Suprapubic skin (tissue), 4 donors: ENCODE data around the gene OSGEPL1. TPM values are rescaled to one million over a fixed set of nuclear protein-coding genes. Genes with fewer than 3 reads are reported as not detected.

Experiments
- DNase-seq, 2 donors: peaks; one replicate each; pipeline ENCODE4 v3.0.0-alpha.2; 2019; ENCODE audit warnings: low spot score in 2 of 2
- H3K27ac ChIP-seq: fragments of 200-600 bp; sonication (generic); one replicate; pipeline ENCODE4 v1.5.1; 2019
- H3K27me3 ChIP-seq: fragments of 200-600 bp; sonication (generic); one replicate; pipeline ENCODE4 v1.5.1; 2019
- H3K36me3 ChIP-seq: fragments of 200-600 bp; sonication (generic); one replicate; pipeline ENCODE4 v1.5.1; 2019
- H3K4me1 ChIP-seq: fragments of 200-600 bp; sonication (generic); one replicate; pipeline ENCODE4 v1.5.1; 2019
- H3K4me3 ChIP-seq: fragments of 200-600 bp; sonication (generic); one replicate; pipeline ENCODE4 v1.5.1; 2019; ENCODE audit warnings: mild to moderate bottlenecking
- H3K9me3 ChIP-seq: fragments of 200-600 bp; sonication (generic); one replicate; pipeline ENCODE4 v1.5.1; 2019
- CTCF ChIP-seq, 2 donors: fragments of 200-600 bp in 1 of 2; fragments of 450-650 bp in 1 of 2; sonication (generic) in 1 of 2; IDR thresholded peaks; one replicate each; pipeline ENCODE4 v1.5.1; 2016 to 2019; ENCODE audit warnings: antibody characterized with exemption in 2 of 2, mild to moderate bottlenecking in 1 of 2, moderate library complexity in 1 of 2
- EP300 ChIP-seq: sonication (generic); formaldehyde crosslinking; IDR thresholded peaks from one replicate; pipeline ENCODE4 v1.6.1; 2017; ENCODE audit warnings: antibody characterized with exemption
- POLR2A ChIP-seq, 2 donors: fragments of 450-650 bp; IDR thresholded peaks; one replicate each; pipeline ENCODE4 v1.6.1; 2017; ENCODE audit warnings: antibody characterized with exemption in 2 of 2, mild to moderate bottlenecking in 2 of 2, moderate library complexity in 2 of 2
- POLR2AphosphoS5 ChIP-seq, 3 donors: sonication (generic); formaldehyde crosslinking; IDR thresholded peaks; one replicate each; pipeline ENCODE4 v1.6.1; 2017; ENCODE audit warnings: antibody characterized with exemption in 3 of 3
- WGBS: methylation state at CpG from one replicate; pipeline ENCODE4 v1.1.5; 2018; 5-methylcytosine and 5-hydroxymethylcytosine counted together
- total RNA-seq, 4 donors: library from RNA; depleted of rRNA; stranded (reverse); fragments of >200 nt; gene quantifications; one replicate each; pipeline ENCODE4 v1.1.0, GENCODE V29; 2016

Gene OSGEPL1
- total RNA-seq = 10 to 100 TPM in 1 of 4 donors, 1 to 10 TPM in 3; 3.1 to 14.3 (median 8.9) TPM

GRCh38 chr2:189762551-189763298 is at the start of gene OSGEPL1:
Gene OSGEPL1, minus strand, starts transcription at chr2:189762792. Its CDS starts 1,152 bp downstream, at chr2:189761640.
- TF ChIP-seq CTCF (IDR thresholded peaks at IDR 0.05) (peak in 1 of 2 donors; percentile 7), EP300 (no peak)
- peak; percentile 95 for DNase-seq
- H3K27ac ChIP-seq = peak within 1 kb of the TSS; percentile 89
- no peaks in the 10 kb centered on the region for H3K9me3 ChIP-seq
- peaks cover 18% of the 10 kb centered on the region for H3K36me3 ChIP-seq
- H3K4me3 ChIP-seq = peak within 1 kb of the TSS; percentile 84
- H3K27me3 ChIP-seq = no peaks in the 10 kb centered on the region
- 0% methylated on average over 33 of the region's 33 CpGs for WGBS
- H3K4me1 ChIP-seq = peaks cover 22% of the 10 kb centered on the region

- peaks cover 4% of the 10 kb centered on the region for H3K4me1 ChIP-seq
- TF ChIP-seq CTCF (IDR thresholded peaks at IDR 0.05) (no peak), POLR2A (IDR thresholded peaks at IDR 0.05) (no peak), POLR2AphosphoS5 (IDR thresholded peaks at IDR 0.05) (no peak), EP300 (no peak)
- DNase-seq = no peak
- H3K27ac ChIP-seq = no peak overlapping the region
- H3K27me3 ChIP-seq = no peaks in the 10 kb centered on the region
- H3K36me3 ChIP-seq = peaks cover 37% of the 10 kb centered on the region
- WGBS = 77% methylated on average over 3 of the region's 3 CpGs
- no peaks in the 10 kb centered on the region for H3K9me3 ChIP-seq
- no peak overlapping the region for H3K4me3 ChIP-seq
Observed at GRCh38 chr2:189803431-189803830, 40.8 kb upstream of the OSGEPL1 start.

- 96% methylated on average over 2 of the region's 2 CpGs for WGBS
- Histone ChIP-seq H3K27me3 (no peaks in the 10 kb centered on the region), H3K4me3 (no peak overlapping the region), H3K36me3 (peaks cover 39% of the 10 kb centered on the region), H3K27ac (no peak overlapping the region), H3K4me1 (peaks cover 4% of the 10 kb centered on the region), H3K9me3 (no peaks in the 10 kb centered on the region)
- TF ChIP-seq EP300 (no peak), POLR2A (IDR thresholded peaks at IDR 0.05) (no peak), POLR2AphosphoS5 (IDR thresholded peaks at IDR 0.05) (no peak), CTCF (IDR thresholded peaks at IDR 0.05) (no peak)
- DNase-seq = no peak
Observed at GRCh38 chr2:189802396-189802912, 39.9 kb upstream of the OSGEPL1 start.

- Histone ChIP-seq H3K27ac (no peak overlapping the region), H3K27me3 (no peaks in the 10 kb centered on the region), H3K36me3 (peaks cover 44% of the 10 kb centered on the region), H3K4me3 (no peak overlapping the region), H3K9me3 (no peaks in the 10 kb centered on the region), H3K4me1 (peaks cover 4% of the 10 kb centered on the region)
- WGBS = 64% methylated on average over 2 of the region's 2 CpGs
- no peak for DNase-seq
- TF ChIP-seq POLR2A (IDR thresholded peaks at IDR 0.05) (no peak), CTCF (IDR thresholded peaks at IDR 0.05) (no peak), POLR2AphosphoS5 (IDR thresholded peaks at IDR 0.05) (no peak), EP300 (no peak)
Observed at GRCh38 chr2:189799531-189799930, 36.9 kb upstream of the OSGEPL1 start.

- Histone ChIP-seq H3K36me3 (peaks cover 44% of the 10 kb centered on the region), H3K27me3 (no peaks in the 10 kb centered on the region)
Observed at GRCh38 chr2:189799030-189799331, 36.4 kb upstream of the OSGEPL1 start.

More at GRCh38 chr2:189799030-189799331, 36.4 kb upstream of the OSGEPL1 start:
- TF ChIP-seq EP300 = no peak
- TF ChIP-seq POLR2A (IDR thresholded peaks at IDR 0.05) = no peak
- TF ChIP-seq CTCF (IDR thresholded peaks at IDR 0.05) = no peak
- TF ChIP-seq POLR2AphosphoS5 (IDR thresholded peaks at IDR 0.05) = no peak
- Histone ChIP-seq H3K27ac (no peak overlapping the region), H3K4me3 (no peak overlapping the region), H3K4me1 (peaks cover 4% of the 10 kb centered on the region), H3K9me3 (no peaks in the 10 kb centered on the region)
- DNase-seq = no peak
